Fibroblast of mammary gland (primary cell): ENCODE data around the gene MRLN.

Experiments used
- DNase-seq: peaks from one replicate; pipeline ENCODE4 v3.0.0-alpha.2; 2010; ENCODE audit warnings: low read depth
- H3K4me3 ChIP-seq: 2 replicates; pipeline ENCODE4 v1.5.1; 2011; ENCODE audit warnings: low read depth, mild to moderate bottlenecking, low read length, moderate library complexity; ENCODE audit not compliant: control insufficient read depth
- TF ChIP-seq, protein P1 (sequence below): conservative IDR thresholded peaks from 2 replicates; pipeline ENCODE4 v1.5.1; 2011; ENCODE audit warnings: low read depth, low read length, inconsistent platforms; ENCODE audit not compliant: control insufficient read depth, insufficient read depth

The MRLN gene

DNA sequence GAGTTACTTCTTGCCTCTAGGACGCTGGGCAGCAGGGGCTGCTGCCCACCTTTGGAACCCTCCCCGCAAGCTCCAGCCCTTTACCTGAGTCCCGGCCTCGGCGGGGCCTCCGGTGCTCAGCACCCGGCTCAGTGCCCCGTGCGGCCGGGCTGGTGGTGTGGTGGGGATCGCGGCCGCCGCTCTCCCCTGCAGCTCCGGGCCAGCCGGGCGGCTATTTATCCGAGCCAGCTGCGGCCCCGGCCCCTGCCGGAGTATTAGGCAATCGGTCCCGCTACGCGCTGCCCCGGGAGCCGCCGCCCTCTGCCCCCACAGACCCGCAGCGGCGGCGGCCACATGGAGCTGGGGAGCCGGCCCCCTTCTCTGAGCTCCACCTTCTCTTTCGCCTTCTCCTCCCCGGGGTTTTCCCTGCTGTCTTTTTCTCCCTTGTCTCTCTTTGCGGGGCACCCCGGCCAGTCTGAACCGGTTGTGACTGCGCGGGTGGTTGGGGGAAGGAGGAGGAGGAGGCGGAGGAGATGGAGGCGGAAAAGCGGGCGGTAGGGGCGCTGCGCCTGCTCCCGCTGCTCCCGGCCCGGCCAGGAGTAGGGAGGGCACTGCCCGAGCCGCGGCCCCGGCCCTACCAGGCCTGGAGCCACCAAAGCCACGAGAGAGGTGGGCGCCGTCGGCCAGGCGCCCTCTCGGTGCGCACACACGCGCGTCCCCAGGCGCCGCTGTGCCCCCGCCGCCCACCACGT is 43.7 kb downstream of the MRLN start, which contains the start of gene SLC16A9:
TSS of gene SLC16A9 (minus strand) at position 456 of the 731 bp plus-strand sequence. CDS start 25,559 bp downstream, outside the sequence.
- TF ChIP-seq, protein P1, sequence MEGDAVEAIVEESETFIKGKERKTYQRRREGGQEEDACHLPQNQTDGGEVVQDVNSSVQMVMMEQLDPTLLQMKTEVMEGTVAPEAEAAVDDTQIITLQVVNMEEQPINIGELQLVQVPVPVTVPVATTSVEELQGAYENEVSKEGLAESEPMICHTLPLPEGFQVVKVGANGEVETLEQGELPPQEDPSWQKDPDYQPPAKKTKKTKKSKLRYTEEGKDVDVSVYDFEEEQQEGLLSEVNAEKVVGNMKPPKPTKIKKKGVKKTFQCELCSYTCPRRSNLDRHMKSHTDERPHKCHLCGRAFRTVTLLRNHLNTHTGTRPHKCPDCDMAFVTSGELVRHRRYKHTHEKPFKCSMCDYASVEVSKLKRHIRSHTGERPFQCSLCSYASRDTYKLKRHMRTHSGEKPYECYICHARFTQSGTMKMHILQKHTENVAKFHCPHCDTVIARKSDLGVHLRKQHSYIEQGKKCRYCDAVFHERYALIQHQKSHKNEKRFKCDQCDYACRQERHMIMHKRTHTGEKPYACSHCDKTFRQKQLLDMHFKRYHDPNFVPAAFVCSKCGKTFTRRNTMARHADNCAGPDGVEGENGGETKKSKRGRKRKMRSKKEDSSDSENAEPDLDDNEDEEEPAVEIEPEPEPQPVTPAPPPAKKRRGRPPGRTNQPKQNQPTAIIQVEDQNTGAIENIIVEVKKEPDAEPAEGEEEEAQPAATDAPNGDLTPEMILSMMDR = peak; percentile 29
- peak; percentile 20 for DNase-seq
- H3K4me3 ChIP-seq = peak within 1 kb of the TSS; percentile 51

DNA sequence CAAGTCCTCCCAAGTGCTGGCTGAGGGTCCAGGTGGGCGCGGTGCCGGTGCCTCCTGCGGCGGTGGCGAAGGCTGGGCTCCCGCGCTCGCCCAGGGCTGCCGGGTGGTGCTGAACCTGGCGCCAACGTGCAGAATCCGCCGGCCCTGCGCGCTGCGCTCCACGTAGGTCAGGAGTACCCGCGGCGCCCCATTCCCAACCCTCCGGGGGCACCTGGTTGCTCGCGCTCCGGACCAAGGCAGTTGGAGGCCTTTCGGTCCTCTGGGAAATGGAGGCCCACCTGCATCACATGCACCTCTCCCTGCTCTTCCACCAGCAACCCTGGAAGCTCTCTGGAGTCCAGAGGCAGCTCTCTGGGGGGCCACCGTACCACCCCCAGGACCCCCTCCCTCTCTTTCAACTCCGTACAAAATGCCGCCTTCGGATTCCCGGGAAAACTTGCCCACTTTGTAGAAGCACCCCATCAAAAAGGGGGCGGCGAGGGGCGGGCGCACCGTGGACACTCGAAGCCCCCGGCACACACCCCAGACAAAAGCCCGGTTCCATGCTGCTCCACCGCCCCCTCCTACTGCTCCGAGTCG is 44.4 kb downstream of the MRLN start:
- TF ChIP-seq, protein P1 = no peak
- H3K4me3 ChIP-seq = peak overlapping the region; percentile 38
- DNase-seq = no peak

DNA sequence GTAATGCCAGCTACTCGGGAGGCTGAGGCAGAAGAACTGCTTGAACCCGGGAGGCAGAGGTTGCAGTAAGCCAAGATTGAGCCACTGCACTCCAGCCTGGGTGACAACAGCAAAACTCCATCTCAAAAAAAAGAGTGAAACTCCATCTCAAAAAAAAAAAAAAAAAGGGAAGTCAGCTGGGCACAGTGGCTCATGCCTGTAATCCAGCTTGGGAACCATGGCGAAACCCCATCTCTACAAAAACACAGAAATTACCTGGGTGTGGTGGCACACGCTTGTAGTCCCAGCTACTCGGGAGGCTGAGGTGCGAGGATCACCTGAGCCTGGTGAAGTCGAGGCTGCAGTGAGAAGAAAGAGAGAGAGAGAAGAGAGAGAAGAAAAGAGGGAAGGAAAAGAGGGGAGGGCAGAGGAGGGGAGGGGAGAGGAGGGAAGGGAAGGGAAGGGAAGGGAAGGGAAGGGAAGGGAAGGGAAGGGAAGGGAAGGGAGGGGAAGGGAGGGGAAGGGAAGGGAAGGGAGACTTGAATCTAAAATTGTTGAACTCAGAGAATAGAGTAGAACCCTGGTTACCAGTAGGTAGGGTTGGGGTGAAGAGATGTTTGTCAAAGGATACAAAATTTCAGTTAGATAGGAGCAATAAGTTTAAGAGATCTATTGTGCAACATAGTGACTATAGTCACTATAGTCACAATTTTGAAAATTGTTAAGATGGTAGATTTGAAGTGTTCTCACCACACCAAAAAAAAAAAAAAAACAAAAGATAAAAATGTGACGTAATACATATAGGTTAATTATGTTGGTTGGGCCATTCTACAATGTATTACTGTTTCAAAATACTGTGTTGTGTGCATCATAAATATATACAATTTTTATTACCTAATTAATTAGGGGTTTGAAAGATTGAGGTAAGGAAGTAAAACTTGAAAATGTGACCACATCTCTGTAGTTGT is 46.1 kb downstream of the MRLN start:
- H3K4me3 ChIP-seq = no peak overlapping the region
- TF ChIP-seq, protein P1 = no peak

DNA sequence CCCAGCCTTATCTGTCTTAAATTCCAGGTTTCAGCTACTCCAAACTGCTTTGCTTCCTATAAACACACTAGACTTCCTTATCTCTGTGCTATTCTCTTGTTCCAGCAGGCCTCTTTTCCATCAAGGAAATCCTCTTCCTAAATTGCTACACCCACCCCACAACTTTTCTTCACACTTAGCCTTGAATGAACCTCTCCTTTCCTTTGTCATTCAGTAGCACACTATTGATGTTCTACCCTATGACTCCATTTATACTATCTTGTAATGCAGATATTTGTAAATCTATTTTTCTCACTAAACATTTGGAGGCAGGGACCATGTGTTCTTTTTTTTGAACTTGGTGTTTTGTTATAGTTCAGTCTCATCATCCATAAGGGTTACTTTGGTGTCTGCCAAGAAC is 47.3 kb downstream of the MRLN start:
- TF ChIP-seq, protein P1 = no peak
- no peak for DNase-seq
- no peak overlapping the region for H3K4me3 ChIP-seq

More for the DNA sequence above, 46.1 kb downstream of the MRLN start:
- no peak for DNase-seq

DNA sequence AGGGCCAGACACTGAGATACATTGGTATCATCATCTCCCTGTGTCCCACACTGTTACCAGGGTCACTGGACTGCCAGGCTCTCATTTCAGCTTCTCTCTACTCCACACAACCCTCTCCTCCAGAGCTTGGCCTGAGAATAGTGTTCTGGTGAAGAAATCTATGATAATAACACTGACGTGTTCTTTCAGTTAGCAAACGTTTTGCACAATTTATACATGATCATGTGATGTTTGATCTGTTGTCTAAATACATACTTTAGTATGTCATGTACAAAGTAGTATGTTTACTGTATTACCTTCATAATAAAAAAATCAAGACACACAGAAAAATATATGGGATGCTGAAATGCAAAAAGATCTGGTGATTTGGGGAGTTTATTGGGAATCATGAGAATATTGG is 48.6 kb downstream of the MRLN start:
- TF ChIP-seq, protein P1 = no peak
- DNase-seq = no peak
- no peak overlapping the region for H3K4me3 ChIP-seq

DNA sequence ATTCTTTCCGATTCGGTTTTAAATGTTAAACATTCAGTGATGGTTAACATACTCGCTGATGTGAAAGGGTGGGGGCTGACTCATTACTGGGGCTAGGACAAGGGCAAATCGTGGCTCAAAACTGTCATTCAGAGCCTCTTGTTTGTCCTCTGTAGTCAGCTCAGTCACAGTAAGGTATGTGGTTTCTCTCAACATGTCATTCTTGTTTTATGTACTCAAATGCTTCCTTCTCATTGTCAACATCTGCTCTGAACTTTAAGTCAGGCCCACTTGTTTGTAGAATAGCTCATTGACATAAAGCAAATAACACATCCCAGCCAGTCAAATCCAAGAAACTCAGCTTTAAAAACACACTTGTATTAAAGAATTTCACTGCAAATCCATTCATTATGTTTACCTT is 50.9 kb downstream of the MRLN start:
- TF ChIP-seq, protein P1 = no peak
- H3K4me3 ChIP-seq = no peak overlapping the region
- no peak for DNase-seq
